Type B pancreatic cell (in vitro differentiated cells): Measurements from ENCODE around the gene KLHL17. TPM values are rescaled to one million over a fixed set of nuclear protein-coding genes. Genes with fewer than 3 reads are reported as not detected.

ENCODE experiments used
- DNase-seq: peaks from one replicate; pipeline ENCODE4 v3.0.0; 2021; ENCODE audit warnings: mixed read lengths; ENCODE audit not compliant: unreplicated experiment; ENCODE audit errors: extremely low spot score
- H3K27ac Mint-ChIP-seq: 2 replicates; pipeline ENCODE4 v1.8.0; 2021; ENCODE audit warnings: mild to moderate bottlenecking, mixed read lengths
- H3K27me3 Mint-ChIP-seq: 2 replicates; pipeline ENCODE4 v1.8.0; 2021; ENCODE audit warnings: mixed read lengths
- H3K36me3 Mint-ChIP-seq: 2 replicates; pipeline ENCODE4 v1.8.0; 2021; ENCODE audit warnings: mixed read lengths
- H3K4me1 Mint-ChIP-seq: one replicate; pipeline ENCODE4 v1.8.0; 2021; ENCODE audit warnings: mixed read lengths; ENCODE audit not compliant: unreplicated experiment
- H3K4me3 Mint-ChIP-seq: 2 replicates; pipeline ENCODE4 v1.8.0; 2021; ENCODE audit warnings: mild to moderate bottlenecking, mixed read lengths
- H3K9me3 Mint-ChIP-seq: 2 replicates; pipeline ENCODE4 v1.8.0; 2021; ENCODE audit warnings: mixed read lengths
- total RNA-seq: library from RNA; stranded (reverse); gene quantifications from 2 replicates; pipeline ENCODE4 v1.2.1, GENCODE V29; 2021; ENCODE audit warnings: low replicate concordance
- TF ChIP-seq, protein P1 (sequence below): fragments of 200-600 bp; sonication (generic); conservative IDR thresholded peaks from 2 replicates; pipeline ENCODE4 v1.5.0; 2021; ENCODE audit warnings: antibody characterized with exemption, mild to moderate bottlenecking

Gene KLHL17
- total RNA-seq, 1 donor from 2014 or later = 42.2 TPM

DNA sequence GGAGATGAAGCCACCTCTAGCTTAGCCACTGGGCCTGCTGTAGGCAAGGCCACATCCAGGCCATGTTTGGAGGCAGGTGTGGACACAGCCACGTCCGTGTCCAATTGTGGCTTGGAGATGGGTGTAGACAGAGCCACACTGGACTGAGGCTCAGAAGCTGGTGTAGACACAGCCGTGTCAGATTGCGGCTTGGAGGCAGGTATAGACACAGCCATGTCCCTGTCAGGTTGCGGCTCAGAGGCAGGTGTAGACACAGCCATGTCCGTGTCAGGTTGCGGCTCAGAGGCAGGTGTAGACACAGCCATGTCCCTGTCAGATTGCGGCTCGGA lies 19.3 kb downstream of the KLHL17 start:
- H3K9me3 Mint-ChIP-seq = no peaks in the 10 kb centered on the region
- no peaks in the 10 kb centered on the region for H3K36me3 Mint-ChIP-seq
- no peak overlapping the region for H3K4me3 Mint-ChIP-seq
- H3K27ac Mint-ChIP-seq = no peak overlapping the region
- peaks cover 23% of the 10 kb centered on the region for H3K27me3 Mint-ChIP-seq
- peaks cover 4% of the 10 kb centered on the region for H3K4me1 Mint-ChIP-seq
- TF ChIP-seq, protein P1, sequence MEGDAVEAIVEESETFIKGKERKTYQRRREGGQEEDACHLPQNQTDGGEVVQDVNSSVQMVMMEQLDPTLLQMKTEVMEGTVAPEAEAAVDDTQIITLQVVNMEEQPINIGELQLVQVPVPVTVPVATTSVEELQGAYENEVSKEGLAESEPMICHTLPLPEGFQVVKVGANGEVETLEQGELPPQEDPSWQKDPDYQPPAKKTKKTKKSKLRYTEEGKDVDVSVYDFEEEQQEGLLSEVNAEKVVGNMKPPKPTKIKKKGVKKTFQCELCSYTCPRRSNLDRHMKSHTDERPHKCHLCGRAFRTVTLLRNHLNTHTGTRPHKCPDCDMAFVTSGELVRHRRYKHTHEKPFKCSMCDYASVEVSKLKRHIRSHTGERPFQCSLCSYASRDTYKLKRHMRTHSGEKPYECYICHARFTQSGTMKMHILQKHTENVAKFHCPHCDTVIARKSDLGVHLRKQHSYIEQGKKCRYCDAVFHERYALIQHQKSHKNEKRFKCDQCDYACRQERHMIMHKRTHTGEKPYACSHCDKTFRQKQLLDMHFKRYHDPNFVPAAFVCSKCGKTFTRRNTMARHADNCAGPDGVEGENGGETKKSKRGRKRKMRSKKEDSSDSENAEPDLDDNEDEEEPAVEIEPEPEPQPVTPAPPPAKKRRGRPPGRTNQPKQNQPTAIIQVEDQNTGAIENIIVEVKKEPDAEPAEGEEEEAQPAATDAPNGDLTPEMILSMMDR = no peak
- DNase-seq = no peak

- DNase-seq = no peak
- no peaks in the 10 kb centered on the region for H3K9me3 Mint-ChIP-seq
- peaks cover 4% of the 10 kb centered on the region for H3K4me1 Mint-ChIP-seq
- H3K27me3 Mint-ChIP-seq = peaks cover 25% of the 10 kb centered on the region
- H3K36me3 Mint-ChIP-seq = no peaks in the 10 kb centered on the region
- TF ChIP-seq, protein P1 = no peak
- H3K27ac Mint-ChIP-seq = no peak overlapping the region
- no peak overlapping the region for H3K4me3 Mint-ChIP-seq
Measured at GRCh38 chr1:980137-980571, 19.8 kb downstream of the KLHL17 start.

GRCh38 chr1:980602-981395 lies 20.4 kb downstream of the KLHL17 start:
- peaks cover 1% of the 10 kb centered on the region for H3K4me1 Mint-ChIP-seq
- no peaks in the 10 kb centered on the region for H3K9me3 Mint-ChIP-seq
- no peak overlapping the region for H3K4me3 Mint-ChIP-seq

DNA sequence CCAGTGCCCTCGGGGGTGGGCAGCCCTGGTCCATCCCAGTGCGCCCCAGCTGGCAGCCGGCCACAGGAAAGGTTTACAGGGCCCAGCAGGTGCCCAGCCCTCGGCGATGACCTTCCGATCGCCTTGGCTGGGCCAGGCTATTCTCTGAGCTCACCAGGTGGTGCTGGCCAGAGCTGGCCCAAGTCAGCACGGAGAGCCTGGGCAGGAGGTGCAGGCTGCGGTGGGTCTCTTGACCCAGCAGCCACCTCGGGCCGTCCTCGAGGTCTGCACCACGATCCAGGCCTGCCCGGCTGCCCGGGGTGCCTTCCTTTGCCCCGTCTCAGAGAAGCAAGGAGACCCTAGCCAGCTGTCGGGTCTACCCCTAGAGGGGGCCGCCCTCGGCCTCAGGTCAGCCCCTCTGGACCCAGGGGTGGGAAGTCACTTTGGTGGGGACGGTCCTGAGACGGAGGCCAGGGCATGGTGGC lies 21.1 kb downstream of the KLHL17 start:
- Mint-ChIP-seq H3K27ac (no peak overlapping the region), H3K36me3 (no peaks in the 10 kb centered on the region), H3K4me1 (no peaks in the 10 kb centered on the region), H3K27me3 (peaks cover 33% of the 10 kb centered on the region), H3K4me3 (no peak overlapping the region), H3K9me3 (no peaks in the 10 kb centered on the region)
- TF ChIP-seq, protein P1 = no peak
- DNase-seq = no peak

More at GRCh38 chr1:980602-981395, 20.4 kb downstream of the KLHL17 start:
- no peak overlapping the region for H3K27ac Mint-ChIP-seq
- TF ChIP-seq, protein P1 = no peak
- H3K36me3 Mint-ChIP-seq = no peaks in the 10 kb centered on the region
- H3K27me3 Mint-ChIP-seq = peaks cover 28% of the 10 kb centered on the region
- DNase-seq = no peak

DNA sequence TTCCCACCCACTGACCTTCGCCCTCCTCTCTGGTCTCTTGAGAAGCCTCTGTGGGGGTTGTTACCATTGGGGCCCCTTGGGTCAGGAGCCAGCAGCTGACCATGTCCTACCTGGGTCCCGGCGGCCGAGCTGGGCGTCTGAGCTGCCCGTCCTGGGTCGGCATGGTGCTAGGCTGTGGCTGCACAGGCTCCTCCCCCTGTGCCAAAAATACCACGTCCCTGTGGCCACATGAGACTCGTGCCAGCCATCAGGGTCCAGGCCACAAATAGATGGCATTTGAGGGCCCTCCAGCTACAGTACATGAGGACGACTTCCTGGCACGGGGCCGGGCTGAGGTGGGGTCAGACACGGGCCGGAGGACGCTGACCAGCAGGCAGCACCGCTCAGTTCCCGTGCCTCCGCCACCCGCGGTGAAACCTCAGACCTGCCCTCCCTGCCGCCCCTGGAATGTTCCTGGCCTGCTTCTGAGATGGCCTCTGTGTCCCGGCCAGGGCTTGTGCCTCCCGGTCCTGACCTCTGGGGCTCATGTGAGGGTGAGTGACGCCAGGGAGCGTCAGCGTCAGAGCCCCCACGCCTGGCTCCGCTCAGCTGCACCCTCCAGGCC lies 21.7 kb downstream of the KLHL17 start, which contains the start of gene PERM1:
Gene PERM1 (minus strand): TSS at position 139 of the 604 bp plus-strand sequence. CDS start 1,064 bp downstream, outside the sequence.
- Mint-ChIP-seq H3K27ac (no peak within 1 kb of the TSS), H3K27me3 (peaks cover 33% of the 10 kb centered on the region)

More for the DNA sequence above, 21.7 kb downstream of the KLHL17 start, which contains the start of gene PERM1:
- Mint-ChIP-seq H3K4me3 (no peak within 1 kb of the TSS), H3K9me3 (no peaks in the 10 kb centered on the region), H3K36me3 (no peaks in the 10 kb centered on the region), H3K4me1 (no peaks in the 10 kb centered on the region)
- TF ChIP-seq, protein P1 = no peak
- DNase-seq = no peak
